PC-9 (cell line): ENCODE measurements around the gene ISCA2. TPM values are rescaled to one million over a fixed set of nuclear protein-coding genes. Genes with fewer than 3 reads are reported as not detected.

Experiments
- BruUV-seq: library from RNA; stranded (reverse); fragments of 400-500 nt; replicated peaks from 2 replicates; lab custom pipeline; 2021; lab: Mats Ljungman, UMichigan
- CTCF ChIA-PET: fragments of 300-600 bp; sonication (Branson Sonifier 250); formaldehyde crosslinking; loops from one replicate; lab custom pipeline; 2022; ENCODE audit warnings: antibody characterized with exemption; lab: Charles Lee
- POLR2A ChIA-PET: fragments of 300-600 bp; sonication (Branson Sonifier 250); formaldehyde crosslinking; loops from one replicate; lab custom pipeline; 2022; ENCODE audit warnings: antibody characterized with exemption; ENCODE audit not compliant: unreplicated experiment; lab: Charles Lee
- DNase-seq, 2 experiments: peaks; one replicate each; pipeline versions ENCODE4 v3.0.0 to v3.0.0-alpha.2; 2015 to 2022; ENCODE audit warnings: mixed read lengths in 1 of 2
- H2AFZ ChIP-seq: fragments of 200-600 bp; sonication (generic); 2 replicates; pipeline ENCODE4 v1.8.1; 2017; ENCODE audit warnings: antibody characterized with exemption
- H3F3A ChIP-seq: fragments of 200-600 bp; sonication (generic); 2 replicates; pipeline ENCODE4 v1.8.1; 2017; ENCODE audit warnings: antibody characterized with exemption, mild to moderate bottlenecking, low read depth; ENCODE audit not compliant: insufficient read depth
- H3K27ac ChIP-seq: fragments of 200-600 bp; sonication (generic); 2 replicates; pipeline ENCODE4 v1.6.1; 2016; ENCODE audit warnings: mixed run types
- H3K27me3 ChIP-seq: fragments of 200-600 bp; sonication (generic); 2 replicates; pipeline ENCODE4 v1.6.1; 2016; ENCODE audit warnings: low read depth, mixed run types; ENCODE audit not compliant: insufficient read depth
- H3K36me3 ChIP-seq: fragments of 200-600 bp; sonication (generic); 2 replicates; pipeline ENCODE4 v1.6.1; 2016; ENCODE audit warnings: low read depth, mixed run types
- H3K4me1 ChIP-seq: fragments of 200-600 bp; sonication (generic); replicated peaks from 2 replicates; pipeline ENCODE4 v1.6.1; 2016; ENCODE audit warnings: mixed run types; ENCODE audit not compliant: insufficient read depth
- H3K4me2 ChIP-seq: fragments of 200-600 bp; sonication (generic); 2 replicates; pipeline ENCODE4 v1.6.1; 2017; ENCODE audit warnings: mixed run types
- H3K4me3 ChIP-seq: fragments of 200-600 bp; sonication (generic); 2 replicates; pipeline ENCODE4 v1.6.1; 2016; ENCODE audit warnings: mixed run types
- H3K79me2 ChIP-seq: fragments of 200-600 bp; sonication (generic); 2 replicates; pipeline ENCODE4 v1.6.1; 2017; ENCODE audit warnings: low read depth, mixed run types
- H3K9me2 ChIP-seq: fragments of 200-600 bp; sonication (generic); 2 replicates; pipeline ENCODE4 v1.8.1; 2017; ENCODE audit warnings: mild to moderate bottlenecking; ENCODE audit not compliant: insufficient read depth
- H3K9me3 ChIP-seq: fragments of 200-600 bp; sonication (generic); 2 replicates; pipeline ENCODE4 v1.8.1; 2016; ENCODE audit warnings: low read depth; ENCODE audit not compliant: insufficient read depth
- H4K20me1 ChIP-seq: fragments of 200-600 bp; sonication (generic); 2 replicates; pipeline ENCODE4 v1.8.1; 2017; ENCODE audit not compliant: insufficient read depth
- CTCF ChIP-seq: fragments of 200-600 bp; sonication (generic); conservative IDR thresholded peaks from 2 replicates; pipeline ENCODE4 v1.6.1; 2017; ENCODE audit warnings: mixed run types, antibody characterized with exemption, mild to moderate bottlenecking, moderate library complexity
- EZH2 ChIP-seq: fragments of 200-600 bp; sonication (generic); IDR thresholded peaks from 2 replicates; pipeline ENCODE4 v1.8.0; 2017; ENCODE audit warnings: antibody characterized with exemption, low read depth
- intact Hi-C: fragments of 100-400 bp; cut with micrococcal nuclease; formaldehyde crosslinking; loops from one replicate; pipeline ENCODE4 v1.10.0; 2022; ENCODE audit not compliant: unreplicated experiment
- total RNA-seq: library from RNA; stranded (reverse); gene quantifications from 2 replicates; pipeline ENCODE4 v1.2.3, GENCODE V29; 2021

ISCA2 gene
- total RNA-seq, 1 experiment from 2014 or later = 86.5 TPM

- Histone ChIP-seq H3K27ac (no peak overlapping the region), H2AFZ (no peak overlapping the region)
- CTCF ChIA-PET = interaction anchor here (0.6 kb wide), 1 partner anchor 72 kb away, joined by 4 read pairs; no protein-coding TSS in a partner anchor
Observed at GRCh38 chr14:74509587-74510222, 16.1 kb downstream of the ISCA2 start.

GRCh38 chr14:74510223-74510931 lies 16.8 kb downstream of the ISCA2 start:
- H3K4me1 ChIP-seq = no peaks in the 10 kb centered on the region; the same call in 1 of the 2 replicates
- intact Hi-C loops = loop anchor here (5.0 kb wide), 1 partner anchor 62 kb away; no protein-coding TSS in a partner anchor
- no peaks in the 10 kb centered on the region for H3K9me3 ChIP-seq
- POLR2A ChIA-PET = interaction anchor here (0.5 kb wide), 1 partner anchor 211 kb away, joined by 24 read pairs; no protein-coding TSS in a partner anchor
- no peaks in the 10 kb centered on the region for H3K9me2 ChIP-seq
- H4K20me1 ChIP-seq = no peaks in the 10 kb centered on the region
- H3K4me2 ChIP-seq = no peak overlapping the region
- no peak overlapping the region for H3K27ac ChIP-seq
- no peak for DNase-seq
- CTCF ChIA-PET = interaction anchor here (0.5 kb wide), 1 partner anchor 338 kb away, joined by 20 read pairs; no protein-coding TSS in a partner anchor
- H3K79me2 ChIP-seq = no peaks in the 10 kb centered on the region
- 0 out of 2 replicates have a peak, but pooled peaks cover 16% of the 10 kb centered on the region for H3K36me3 ChIP-seq
- BruUV-seq = no TSS peak
- no peaks in the 10 kb centered on the region for H3F3A ChIP-seq
- H3K27me3 ChIP-seq = no peaks in the 10 kb centered on the region
- TF ChIP-seq CTCF = no peak
- no peak for TF ChIP-seq EZH2
- H2AFZ ChIP-seq = no peak overlapping the region
- H3K4me3 ChIP-seq = no peak overlapping the region

More at GRCh38 chr14:74509587-74510222, 16.1 kb downstream of the ISCA2 start:
- Histone ChIP-seq H3K36me3 (0 out of 2 replicates have a peak, but pooled peaks cover 16% of the 10 kb centered on the region), H3K4me2 (no peak overlapping the region), H3K4me1 (no peaks in the 10 kb centered on the region; the same call in 1 of the 2 replicates), H3K79me2 (no peaks in the 10 kb centered on the region), H3K4me3 (no peak overlapping the region), H3K9me2 (no peaks in the 10 kb centered on the region), H3F3A (0 out of 2 replicates have a peak, but pooled peaks cover 2% of the 10 kb centered on the region), H3K9me3 (no peaks in the 10 kb centered on the region), H4K20me1 (no peaks in the 10 kb centered on the region), H3K27me3 (no peaks in the 10 kb centered on the region)
- no TSS peak for BruUV-seq
- no peak for TF ChIP-seq CTCF
- TF ChIP-seq EZH2 = no peak
- intact Hi-C loops = loop anchor here (5.0 kb wide), 1 partner anchor 63 kb away; no protein-coding TSS in a partner anchor
- POLR2A ChIA-PET = no interaction called here
- DNase-seq = no peak

GRCh38 chr14:74510959-74511409 lies 17.4 kb downstream of the ISCA2 start:
- no peaks in the 10 kb centered on the region for H3K9me2 ChIP-seq
- no peaks in the 10 kb centered on the region for H4K20me1 ChIP-seq
- H3K4me1 ChIP-seq = no peaks in the 10 kb centered on the region; the same call in 1 of the 2 replicates
- intact Hi-C loops = loop anchor here (5.0 kb wide), 1 partner anchor 61 kb away; no protein-coding TSS in a partner anchor
- no peak overlapping the region for H3K4me2 ChIP-seq
- no peaks in the 10 kb centered on the region for H3K27me3 ChIP-seq
- no peaks in the 10 kb centered on the region for H3K79me2 ChIP-seq
- H3F3A ChIP-seq = no peaks in the 10 kb centered on the region
- H3K36me3 ChIP-seq = 0 out of 2 replicates have a peak, but pooled peaks cover 16% of the 10 kb centered on the region
- DNase-seq = peak in 1 of 2 experiments; percentile 60
- ChIA-PET POLR2A (interaction anchor here (0.5 to 1.0 kb wide), 2 partner anchors 211 to 377 kb away, joined by 4 to 24 read pairs; no protein-coding TSS in a partner anchor), CTCF (interaction anchor here (0.5 kb wide), 1 partner anchor 337 kb away, joined by 20 read pairs; no protein-coding TSS in a partner anchor)
- H3K9me3 ChIP-seq = no peaks in the 10 kb centered on the region
- TF ChIP-seq EZH2 = no peak
- no peak for TF ChIP-seq CTCF
- H2AFZ ChIP-seq = no peak overlapping the region
- no TSS peak for BruUV-seq
- no peak overlapping the region for H3K4me3 ChIP-seq
- 0 out of 2 replicates have a peak overlapping the region, but pooled peaks have one; percentile 10 for H3K27ac ChIP-seq
